IPS-18c (cell line): Measurements from ENCODE around the gene WHRN.
A peak's percentile ranks its signal among the peaks of the same experiment; 100 is the strongest.

Experiments used
- H3K4me3 ChIP-seq: 2 replicates; pipeline ENCODE4 v1.7.0; 2013; ENCODE audit warnings: low read depth, mild to moderate bottlenecking, low read length, moderate library complexity; ENCODE audit not compliant: insufficient read depth
- H3K9me3 ChIP-seq: one replicate; pipeline ENCODE4 v1.6.1; 2013; ENCODE audit warnings: mild to moderate bottlenecking, low read length, moderate library complexity; ENCODE audit not compliant: control insufficient read depth, insufficient read depth

Gene WHRN

GRCh38 chr9:114505187-114506081 is at the start of gene WHRN:
Gene WHRN, minus strand, starts transcription at chr9:114505473. Its CDS starts 672 bp downstream, at chr9:114504801.
- H3K4me3 ChIP-seq: peak within 1 kb of the TSS; percentile 73

GRCh38 chr9:114553202-114553601 is 47.9 kb upstream of the WHRN start:
- no peak overlapping the region for H3K4me3 ChIP-seq
- H3K9me3 ChIP-seq: no peaks in the 10 kb centered on the region

More at GRCh38 chr9:114505187-114506081, at the start of gene WHRN:
- H3K9me3 ChIP-seq: no peaks in the 10 kb centered on the region

DNA sequence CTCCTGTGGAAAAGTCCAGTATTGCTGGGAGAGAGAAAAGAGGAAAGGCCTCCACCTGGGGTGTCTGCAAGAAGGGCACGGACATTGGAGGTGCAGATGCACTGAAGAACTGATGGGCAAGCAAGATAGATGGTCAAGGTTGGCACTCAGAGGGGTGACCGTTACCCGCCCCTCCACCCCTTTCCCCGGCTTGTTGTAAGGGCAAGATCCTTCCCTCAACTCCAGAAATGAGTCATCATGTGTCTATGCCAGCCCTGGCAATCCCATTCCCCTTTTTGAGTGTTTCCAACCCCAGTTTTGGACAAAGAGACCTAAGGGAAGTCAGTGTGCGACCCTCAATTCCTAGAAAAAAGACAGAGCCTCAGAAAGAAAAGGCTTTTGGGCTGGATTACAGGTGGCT is 47.4 kb upstream of the WHRN start:
- H3K9me3 ChIP-seq: no peaks in the 10 kb centered on the region
- no peak overlapping the region for H3K4me3 ChIP-seq

DNA sequence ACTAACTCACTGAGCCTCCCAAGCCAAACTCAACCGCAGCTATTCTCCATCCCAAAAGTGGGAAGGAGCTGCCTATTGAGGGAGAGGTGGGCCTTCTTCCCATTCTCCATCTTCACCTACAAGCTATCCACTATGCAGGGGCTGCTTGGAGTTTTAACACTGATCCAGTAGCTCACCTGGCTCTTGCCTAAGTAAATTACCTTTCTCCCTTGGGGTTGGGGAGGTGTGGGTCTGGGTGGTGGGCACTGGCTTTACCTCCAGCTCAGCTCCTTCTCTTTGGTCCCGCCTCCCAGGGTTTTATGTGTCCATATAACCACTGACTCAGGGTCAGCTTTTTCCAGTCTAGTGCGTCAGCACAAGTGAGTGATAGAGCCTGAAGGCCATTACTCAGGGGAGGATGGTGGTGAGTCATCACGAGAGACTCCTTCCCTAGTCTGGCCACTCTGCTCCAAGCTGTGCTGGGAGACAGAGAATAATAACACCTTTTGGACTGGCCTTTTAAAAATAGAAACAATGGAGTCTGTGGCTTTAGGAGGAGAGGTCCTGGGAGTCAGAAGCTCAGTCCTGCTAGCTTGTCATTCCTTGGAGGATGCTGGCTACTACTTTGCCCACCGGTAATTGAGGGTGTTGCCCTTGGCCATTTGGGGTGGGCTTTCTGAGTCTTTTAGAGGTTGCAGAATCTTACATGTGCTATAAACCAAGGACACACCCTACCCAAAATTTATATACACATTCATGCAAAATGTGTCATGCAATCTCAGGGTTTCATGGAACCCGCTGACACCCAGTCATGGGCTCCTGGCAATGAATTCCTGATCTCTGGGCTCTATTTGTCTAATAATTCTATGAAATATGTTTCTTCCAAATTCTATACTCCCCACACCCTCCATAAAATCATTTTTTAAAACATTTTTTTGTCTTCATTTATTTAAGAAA is 46.7 kb upstream of the WHRN start:
- Histone ChIP-seq H3K9me3 (no peaks in the 10 kb centered on the region), H3K4me3 (no peak overlapping the region)

GRCh38 chr9:114549697-114550330 is 44.5 kb upstream of the WHRN start:
- H3K9me3 ChIP-seq: no peaks in the 10 kb centered on the region
- no peak overlapping the region for H3K4me3 ChIP-seq

GRCh38 chr9:114546851-114547250 is 41.6 kb upstream of the WHRN start:
- no peak overlapping the region for H3K4me3 ChIP-seq
- no peaks in the 10 kb centered on the region for H3K9me3 ChIP-seq

DNA sequence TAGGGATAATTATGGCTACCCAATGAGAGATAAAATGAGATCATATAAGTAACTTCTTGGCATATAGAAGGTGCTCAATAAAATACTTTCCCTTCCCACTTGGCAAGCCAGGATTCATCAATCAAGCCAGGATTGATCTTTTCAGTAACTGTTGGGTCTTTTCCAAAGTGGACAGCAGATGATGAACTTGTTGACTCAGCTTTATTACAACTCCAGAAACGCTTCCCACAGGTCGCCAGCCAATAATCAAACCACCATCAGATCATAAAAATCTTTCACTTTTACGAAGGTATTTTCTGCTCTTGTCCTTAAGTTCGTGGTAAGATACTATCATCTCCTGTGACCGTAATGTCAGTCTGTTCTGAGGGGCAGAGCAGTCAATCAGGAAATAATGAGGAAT is 39.8 kb upstream of the WHRN start:
- H3K4me3 ChIP-seq: no peak overlapping the region
- no peaks in the 10 kb centered on the region for H3K9me3 ChIP-seq

GRCh38 chr9:114539701-114540380 is 34.6 kb upstream of the WHRN start:
- H3K4me3 ChIP-seq: no peak overlapping the region

GRCh38 chr9:114538241-114538640 is 33.0 kb upstream of the WHRN start:
- Histone ChIP-seq H3K9me3 (no peaks in the 10 kb centered on the region), H3K4me3 (no peak overlapping the region)

More at GRCh38 chr9:114539701-114540380, 34.6 kb upstream of the WHRN start:
- H3K9me3 ChIP-seq: no peaks in the 10 kb centered on the region

GRCh38 chr9:114532561-114533237 is 27.4 kb upstream of the WHRN start:
- H3K4me3 ChIP-seq: no peak overlapping the region
- H3K9me3 ChIP-seq: no peaks in the 10 kb centered on the region

DNA sequence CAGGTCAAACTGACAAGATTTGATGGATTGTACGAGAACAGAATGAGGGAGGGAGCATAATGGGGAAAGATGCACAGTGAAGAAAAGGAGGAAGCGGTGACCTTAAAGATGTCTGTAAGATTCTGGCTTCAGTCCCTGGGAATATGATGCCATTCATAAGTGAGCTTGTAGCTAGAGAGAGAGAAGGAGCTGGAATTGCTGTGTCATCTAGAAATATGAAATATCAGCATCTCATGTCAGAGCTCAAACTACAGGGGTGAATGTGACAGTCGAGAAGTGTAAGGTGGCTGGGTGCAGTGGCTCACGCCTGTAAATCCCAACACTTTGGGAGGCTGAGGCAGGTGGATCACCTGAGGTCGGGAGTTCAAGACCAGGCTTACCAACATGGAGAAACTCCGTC is 24.0 kb upstream of the WHRN start:
- H3K9me3 ChIP-seq: no peaks in the 10 kb centered on the region
- H3K4me3 ChIP-seq: no peak overlapping the region

DNA sequence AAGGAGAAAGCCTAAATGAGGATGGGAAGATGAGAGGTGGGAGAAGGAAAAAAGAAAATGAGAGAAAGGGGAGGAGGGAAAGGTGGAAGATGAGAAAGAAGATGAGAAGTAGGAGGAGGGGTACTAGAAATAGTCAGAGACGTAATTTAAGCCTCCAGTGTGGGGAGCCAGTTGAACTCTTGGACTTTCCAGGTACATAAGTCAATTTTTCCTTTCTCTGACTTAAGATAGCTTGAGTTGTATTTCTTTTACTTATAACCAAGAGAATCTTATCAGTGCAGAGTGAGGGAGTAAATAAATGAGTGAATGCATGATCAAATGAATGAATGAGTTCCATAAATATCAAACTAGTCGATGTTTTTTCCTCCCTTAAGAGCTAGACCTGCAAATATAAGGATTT is 21.5 kb upstream of the WHRN start:
- H3K4me3 ChIP-seq: no peak overlapping the region

GRCh38 chr9:114525513-114525912 is 20.2 kb upstream of the WHRN start:
- H3K9me3 ChIP-seq: no peaks in the 10 kb centered on the region
- H3K4me3 ChIP-seq: no peak overlapping the region

More for the DNA sequence above, 21.5 kb upstream of the WHRN start:
- no peaks in the 10 kb centered on the region for H3K9me3 ChIP-seq

- no peaks in the 10 kb centered on the region for H3K9me3 ChIP-seq
Observed at GRCh38 chr9:114524247-114524681, 19.0 kb upstream of the WHRN start.

DNA sequence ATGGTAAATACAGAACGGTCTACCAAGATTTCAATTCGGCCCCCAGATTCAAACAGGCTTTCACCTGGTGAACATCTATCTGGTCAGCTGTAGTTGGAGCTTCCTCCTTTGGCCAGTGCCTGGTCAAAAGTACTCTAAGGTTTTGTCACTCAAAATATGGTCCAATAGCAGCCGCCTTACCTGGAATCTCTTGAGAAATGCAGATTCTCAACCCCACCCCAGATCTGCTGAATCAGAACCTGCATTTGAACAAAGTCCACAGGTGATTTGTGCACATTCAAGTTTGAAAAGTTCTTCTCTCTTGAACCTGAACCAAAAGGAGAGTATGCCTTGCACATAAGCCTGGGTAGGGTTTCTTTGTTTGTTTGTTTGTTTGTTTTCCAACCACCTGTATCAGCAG is 17.6 kb upstream of the WHRN start:
- Histone ChIP-seq H3K9me3 (no peaks in the 10 kb centered on the region), H3K4me3 (no peak overlapping the region)

More at GRCh38 chr9:114524247-114524681, 19.0 kb upstream of the WHRN start:
- no peak overlapping the region for H3K4me3 ChIP-seq

DNA sequence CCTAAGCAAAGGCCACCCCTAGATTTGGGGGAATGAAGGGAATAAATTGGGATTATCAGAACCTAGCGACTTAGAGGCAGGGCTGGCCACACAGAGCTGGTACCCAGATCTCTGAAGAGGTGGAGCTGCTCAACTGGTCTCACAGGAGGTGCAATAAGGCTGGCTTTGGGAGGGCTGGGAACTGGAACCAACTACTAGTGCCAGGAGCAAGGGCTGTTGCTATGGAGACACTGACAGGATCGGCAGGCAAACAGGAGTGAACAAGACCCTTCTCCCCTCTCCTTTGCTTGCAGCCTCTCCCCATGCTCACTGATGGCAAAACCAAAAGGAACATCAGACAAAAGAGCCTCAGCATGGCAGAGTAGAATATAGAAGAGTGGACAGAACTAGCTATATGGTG is 17.0 kb upstream of the WHRN start:
- no peak overlapping the region for H3K4me3 ChIP-seq
- H3K9me3 ChIP-seq: no peaks in the 10 kb centered on the region
